ENCODE measurements around the gene FNDC11.

The FNDC11 gene

GRCh38 chr20:63540417-63541186 lies 13.4 kb upstream of the FNDC11 start:
- DNase-seq: no peak

- DNase-seq: no peak
These were observed 12.6 kb upstream of the FNDC11 start for GRCh38 chr20:63541371-63541770.

- no peak for DNase-seq
These were observed 11.9 kb upstream of the FNDC11 start for GRCh38 chr20:63542031-63542559.

GRCh38 chr20:63542696-63543095 lies 11.3 kb upstream of the FNDC11 start:
- DNase-seq: no peak

GRCh38 chr20:63543131-63543530 lies 10.8 kb upstream of the FNDC11 start:
- no peak for DNase-seq

GRCh38 chr20:63543733-63544132 lies 10.2 kb upstream of the FNDC11 start:
- DNase-seq: no peak

GRCh38 chr20:63544241-63544957 lies 9.6 kb upstream of the FNDC11 start:
- DNase-seq: no peak

- DNase-seq: no peak
These were observed 8.9 kb upstream of the FNDC11 start for GRCh38 chr20:63544958-63545516.

GRCh38 chr20:63545814-63546213 lies 8.1 kb upstream of the FNDC11 start:
- no peak for DNase-seq

- no peak for DNase-seq
These were observed 7.6 kb upstream of the FNDC11 start for GRCh38 chr20:63546256-63546955.

GRCh38 chr20:63546956-63547724 lies 6.8 kb upstream of the FNDC11 start:
- no peak for DNase-seq

- DNase-seq: no peak
These were observed 6.1 kb upstream of the FNDC11 start, which contains the start of gene SRMS for GRCh38 chr20:63547725-63548480. Gene SRMS (minus strand): TSS chr20:63547749. CDS start chr20:63547463, 286 bp downstream.

GRCh38 chr20:63548542-63548941 lies 5.4 kb upstream of the FNDC11 start:
- DNase-seq: no peak

- DNase-seq: no peak
These were observed 4.9 kb upstream of the FNDC11 start for GRCh38 chr20:63549019-63549418.

- no peak for DNase-seq
These were observed 4.2 kb upstream of the FNDC11 start for GRCh38 chr20:63549679-63550282.

GRCh38 chr20:63551068-63551467 lies 2.9 kb upstream of the FNDC11 start:
- no peak for DNase-seq

GRCh38 chr20:63552481-63553249 lies 1.3 kb upstream of the FNDC11 start:
- peak; percentile 48 for DNase-seq

- peak; percentile 97 for DNase-seq
These were observed 567 bp upstream of the FNDC11 start for GRCh38 chr20:63553251-63553932.

All from T-helper 9 cell (primary cell).